KOPT-K1 (cell line): ENCODE data around the gene SMARCA4.

Experiments used
- H3K27ac ChIP-seq: fragments of 200-600 bp; sonication (generic); 2 replicates; pipeline ENCODE4 v1.5.1; 2016; ENCODE audit warnings: antibody characterized with exemption, mild to moderate bottlenecking, low read depth, low read length; ENCODE audit not compliant: poor library complexity, severe bottlenecking
- H3K36me3 ChIP-seq: fragments of 200-600 bp; sonication (generic); 2 replicates; pipeline ENCODE4 v1.5.1; 2017; ENCODE audit warnings: antibody characterized with exemption, mild to moderate bottlenecking, low read length, moderate library complexity; ENCODE audit not compliant: insufficient read depth
- H3K9me3 ChIP-seq: fragments of 200-600 bp; sonication (generic); 2 replicates; pipeline ENCODE4 v1.5.1; 2017; ENCODE audit warnings: antibody characterized with exemption, low read length, mild to moderate bottlenecking; ENCODE audit not compliant: insufficient read depth, poor library complexity, severe bottlenecking

The SMARCA4 gene

GRCh38 chr19:11041966-11042627 is 81.3 kb downstream of the SMARCA4 start:
- peaks cover 93% of the 10 kb centered on the region for H3K36me3 ChIP-seq
- no peaks in the 10 kb centered on the region for H3K9me3 ChIP-seq
- no peak overlapping the region for H3K27ac ChIP-seq

DNA sequence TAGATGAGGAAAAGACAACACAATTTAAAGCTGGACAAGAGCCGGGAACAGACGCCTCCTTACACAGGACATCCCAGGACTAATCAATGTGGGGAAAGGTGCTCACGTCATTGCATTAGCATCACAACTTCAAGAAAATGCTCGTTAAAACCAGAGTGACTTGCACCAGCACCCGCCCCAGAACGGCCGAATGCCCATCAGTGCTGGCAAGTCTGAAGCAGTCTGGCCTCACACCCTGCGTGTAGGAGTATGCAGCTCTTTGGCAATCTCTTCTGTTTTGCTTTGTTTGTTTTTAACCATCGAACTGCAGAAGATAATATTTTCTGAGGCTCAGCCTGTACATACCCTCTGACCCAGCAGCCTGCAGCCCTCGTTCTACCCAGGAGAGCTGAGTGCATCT is 83.6 kb downstream of the SMARCA4 start:
- Histone ChIP-seq H3K27ac (no peak overlapping the region), H3K36me3 (peaks cover 88% of the 10 kb centered on the region), H3K9me3 (no peaks in the 10 kb centered on the region)

- Histone ChIP-seq H3K36me3 (peaks cover 92% of the 10 kb centered on the region), H3K27ac (no peak overlapping the region), H3K9me3 (no peaks in the 10 kb centered on the region)
Measured at GRCh38 chr19:11045536-11045935, 84.7 kb downstream of the SMARCA4 start.

GRCh38 chr19:11046605-11047354 is 86.0 kb downstream of the SMARCA4 start:
- no peak overlapping the region for H3K27ac ChIP-seq
- no peaks in the 10 kb centered on the region for H3K9me3 ChIP-seq
- peaks cover 91% of the 10 kb centered on the region for H3K36me3 ChIP-seq

DNA sequence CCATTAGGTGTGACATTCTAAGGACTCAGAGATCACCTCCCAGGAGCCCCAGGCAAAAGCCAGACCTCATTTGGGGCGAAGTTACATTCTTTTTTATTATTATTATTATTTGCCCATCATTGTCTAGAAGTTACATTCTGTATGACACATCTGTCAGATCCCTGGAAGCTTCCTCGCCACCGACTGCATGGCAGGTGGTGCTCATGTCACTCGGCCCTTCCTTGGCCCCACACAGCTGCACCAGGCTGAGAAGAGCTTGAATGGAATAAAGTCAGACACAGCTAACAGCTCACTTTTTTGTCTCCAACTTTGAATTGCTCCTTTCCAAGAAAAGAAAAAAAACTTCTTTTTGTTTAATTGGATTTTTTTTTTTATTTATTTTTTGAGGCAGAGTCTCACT is 87.0 kb downstream of the SMARCA4 start:
- H3K27ac ChIP-seq, result no peak overlapping the region
- H3K36me3 ChIP-seq, result peaks cover 91% of the 10 kb centered on the region
- H3K9me3 ChIP-seq, result no peaks in the 10 kb centered on the region

DNA sequence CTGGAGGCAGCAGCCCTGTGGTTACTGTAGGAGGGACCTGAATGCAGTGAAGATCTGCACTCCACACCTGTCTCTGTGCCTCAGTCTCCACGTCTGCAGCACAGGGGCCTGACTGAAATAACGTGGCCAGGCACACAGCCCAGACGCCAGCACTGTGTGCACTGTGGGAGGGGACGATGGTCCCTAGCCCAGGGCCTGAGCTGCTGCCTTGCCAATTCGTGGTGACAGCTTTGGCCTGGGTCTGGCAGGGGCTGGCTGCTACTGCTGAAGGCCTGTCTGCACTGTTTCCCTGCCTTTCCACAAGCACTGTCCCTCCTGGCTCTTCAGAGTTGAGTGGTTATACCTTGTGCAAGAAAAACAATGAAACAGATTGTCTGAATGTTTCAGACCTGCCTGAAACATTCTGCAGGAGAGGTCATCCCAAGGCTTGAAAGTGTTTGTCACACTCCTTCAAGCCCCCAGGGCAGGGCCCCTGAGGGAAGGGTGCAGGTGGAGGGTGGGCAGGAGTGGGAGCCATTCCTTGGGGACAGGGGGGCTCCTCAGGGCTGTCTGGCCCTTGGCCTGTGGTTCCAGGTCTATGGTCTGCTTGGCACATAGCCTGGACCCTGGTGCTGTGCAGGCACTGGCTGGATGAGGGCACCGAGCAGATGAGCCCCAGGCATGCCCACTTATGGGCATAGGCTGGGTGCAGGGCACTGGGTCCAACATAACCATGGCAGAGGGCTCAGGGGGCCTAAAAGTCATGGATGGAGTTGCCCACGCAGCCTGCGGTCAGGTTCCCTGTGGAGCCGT is 89.7 kb downstream of the SMARCA4 start:
- Histone ChIP-seq H3K27ac (peak overlapping the region; percentile 50), H3K36me3 (peaks cover 89% of the 10 kb centered on the region), H3K9me3 (no peaks in the 10 kb centered on the region)

- Histone ChIP-seq H3K27ac (no peak overlapping the region), H3K9me3 (no peaks in the 10 kb centered on the region), H3K36me3 (peaks cover 92% of the 10 kb centered on the region)
Measured at GRCh38 chr19:11053817-11054195, 93.0 kb downstream of the SMARCA4 start.

GRCh38 chr19:11054200-11054599 is 93.4 kb downstream of the SMARCA4 start:
- no peak overlapping the region for H3K27ac ChIP-seq
- H3K36me3 ChIP-seq, result peaks cover 94% of the 10 kb centered on the region

DNA sequence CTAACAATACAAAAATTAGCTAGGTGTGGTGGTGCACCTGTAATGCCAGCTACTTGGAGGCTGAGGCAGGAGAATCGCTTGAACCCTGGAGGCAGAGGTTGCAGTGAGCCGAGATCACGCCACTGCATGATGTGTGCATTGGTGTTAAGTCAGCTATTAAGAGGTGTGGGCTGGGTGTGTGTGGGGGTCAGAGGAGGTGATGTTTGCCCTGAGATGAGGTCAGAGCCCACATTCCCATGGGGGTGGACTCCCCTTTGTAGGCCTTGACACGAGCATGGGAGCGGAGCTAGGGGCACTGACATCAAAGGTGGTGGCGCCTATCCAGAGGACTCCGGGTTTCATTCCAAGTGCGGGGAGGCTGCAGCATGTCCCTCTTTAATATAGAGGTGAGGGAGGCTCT is 93.8 kb downstream of the SMARCA4 start:
- Histone ChIP-seq H3K27ac (no peak overlapping the region), H3K9me3 (no peaks in the 10 kb centered on the region), H3K36me3 (peaks cover 97% of the 10 kb centered on the region)

More at GRCh38 chr19:11054200-11054599, 93.4 kb downstream of the SMARCA4 start:
- H3K9me3 ChIP-seq, result no peaks in the 10 kb centered on the region

GRCh38 chr19:11058246-11059030 is 97.6 kb downstream of the SMARCA4 start:
- Histone ChIP-seq H3K9me3 (no peaks in the 10 kb centered on the region), H3K36me3 (peaks cover 98% of the 10 kb centered on the region), H3K27ac (no peak overlapping the region)

DNA sequence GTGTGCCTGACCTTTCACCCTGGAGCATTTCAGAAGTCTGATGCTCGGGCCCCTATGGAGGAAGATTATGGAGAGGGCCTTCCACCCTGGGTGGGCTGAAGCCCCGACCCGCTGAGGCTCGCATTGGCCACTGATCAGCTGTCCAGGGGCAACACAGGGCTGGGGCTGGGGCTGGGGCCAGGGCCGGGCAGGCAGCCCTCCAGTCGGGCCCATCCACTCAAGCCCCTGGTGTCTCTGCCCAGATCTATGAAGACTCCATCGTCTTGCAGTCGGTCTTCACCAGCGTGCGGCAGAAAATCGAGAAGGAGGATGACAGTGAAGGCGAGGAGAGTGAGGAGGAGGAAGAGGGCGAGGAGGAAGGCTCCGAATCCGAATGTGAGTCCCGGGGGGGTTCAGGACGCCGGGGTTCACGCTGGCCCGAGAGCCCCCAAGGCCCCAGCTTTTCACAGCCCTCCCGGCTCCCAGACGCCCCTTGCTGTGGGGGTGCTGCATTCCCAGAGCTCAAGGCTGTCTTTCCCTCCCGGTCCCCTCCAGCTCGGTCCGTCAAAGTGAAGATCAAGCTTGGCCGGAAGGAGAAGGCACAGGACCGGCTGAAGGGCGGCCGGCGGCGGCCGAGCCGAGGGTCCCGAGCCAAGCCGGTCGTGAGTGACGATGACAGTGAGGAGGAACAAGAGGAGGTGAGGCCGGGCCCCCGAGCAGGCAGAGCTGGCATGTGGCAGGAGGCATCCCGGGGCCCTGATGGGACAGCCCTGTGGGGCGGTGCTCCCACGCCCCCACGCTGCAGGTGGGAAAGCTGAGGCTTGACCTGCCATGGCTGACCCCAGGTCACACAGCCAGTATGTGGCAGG is 98.9 kb downstream of the SMARCA4 start:
- H3K9me3 ChIP-seq, result no peaks in the 10 kb centered on the region
- H3K36me3 ChIP-seq, result peaks cover 96% of the 10 kb centered on the region
- H3K27ac ChIP-seq, result no peak overlapping the region

DNA sequence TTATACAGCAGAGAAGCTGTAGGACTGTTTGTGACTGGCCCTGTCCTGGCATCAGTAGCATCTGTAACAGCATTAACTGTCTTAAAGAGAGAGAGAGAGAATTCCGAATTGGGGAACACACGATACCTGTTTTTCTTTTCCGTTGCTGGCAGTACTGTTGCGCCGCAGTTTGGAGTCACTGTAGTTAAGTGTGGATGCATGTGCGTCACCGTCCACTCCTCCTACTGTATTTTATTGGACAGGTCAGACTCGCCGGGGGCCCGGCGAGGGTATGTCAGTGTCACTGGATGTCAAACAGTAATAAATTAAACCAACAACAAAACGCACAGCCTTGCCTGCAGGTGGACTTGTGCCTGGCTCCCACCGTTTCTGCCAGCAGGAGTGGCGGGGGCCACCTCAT is 101.1 kb downstream of the SMARCA4 start:
- Histone ChIP-seq H3K36me3 (peaks cover 88% of the 10 kb centered on the region), H3K27ac (no peak overlapping the region), H3K9me3 (no peaks in the 10 kb centered on the region)

- Histone ChIP-seq H3K27ac (no peak overlapping the region), H3K36me3 (peaks cover 81% of the 10 kb centered on the region), H3K9me3 (no peaks in the 10 kb centered on the region)
Measured at GRCh38 chr19:11063434-11063833, 102.6 kb downstream of the SMARCA4 start.

- Histone ChIP-seq H3K27ac (no peak overlapping the region), H3K9me3 (no peaks in the 10 kb centered on the region), H3K36me3 (peaks cover 66% of the 10 kb centered on the region)
Measured at GRCh38 chr19:11064831-11065303, 104.0 kb downstream of the SMARCA4 start.
